Osteoblast (primary cell): ENCODE data around the gene ZNF22. TPM values are rescaled to one million over a fixed set of nuclear protein-coding genes. Genes with fewer than 3 reads are reported as not detected.

Experiments
- DNase-seq: peaks from one replicate; pipeline ENCODE4 v3.0.0; 2011; ENCODE audit warnings: low spot score, mixed read lengths; ENCODE audit not compliant: insufficient read length; ENCODE audit errors: missing footprints
- H2AFZ ChIP-seq: 2 replicates; pipeline ENCODE4 v1.6.0; 2011; ENCODE audit warnings: mild to moderate bottlenecking, low read length
- H3K27ac ChIP-seq: 2 replicates; pipeline ENCODE4 v1.5.1; 2011; ENCODE audit warnings: mild to moderate bottlenecking, low read depth, low read length, moderate library complexity
- H3K27me3 ChIP-seq: 2 replicates; pipeline ENCODE4 v1.6.0; 2012; ENCODE audit warnings: mild to moderate bottlenecking, control low read depth, inconsistent platforms, low read length, moderate library complexity; ENCODE audit not compliant: insufficient read depth
- H3K36me3 ChIP-seq: 2 replicates; pipeline ENCODE4 v1.5.1; 2011; ENCODE audit warnings: mild to moderate bottlenecking, low read length, control low read depth, moderate library complexity; ENCODE audit not compliant: insufficient read depth
- H3K4me1 ChIP-seq: 2 replicates; pipeline ENCODE4 v1.5.1; 2011; ENCODE audit warnings: mild to moderate bottlenecking, low read length, control low read depth, moderate library complexity; ENCODE audit not compliant: insufficient read depth
- H3K4me2 ChIP-seq: 2 replicates; pipeline ENCODE4 v1.6.0; 2011; ENCODE audit warnings: mild to moderate bottlenecking, low read length; ENCODE audit not compliant: insufficient read depth
- H3K4me3 ChIP-seq: fragments of 200-600 bp; sonication (generic); 3 replicates; pipeline ENCODE4 v1.5.1; 2012; ENCODE audit warnings: mild to moderate bottlenecking, low read length, inconsistent platforms; ENCODE audit not compliant: insufficient read depth
- H3K79me2 ChIP-seq: 2 replicates; pipeline ENCODE4 v1.6.0; 2012; ENCODE audit warnings: mild to moderate bottlenecking, low read length, control low read depth, inconsistent platforms; ENCODE audit not compliant: insufficient read depth
- H3K9me3 ChIP-seq: 2 replicates; pipeline ENCODE4 v1.5.1; 2011; ENCODE audit warnings: low read depth, low read length, control low read depth
- H4K20me1 ChIP-seq: 2 replicates; pipeline ENCODE4 v1.6.0; 2012; ENCODE audit warnings: mild to moderate bottlenecking, low read length, control low read depth; ENCODE audit not compliant: insufficient read depth
- CTCF ChIP-seq: IDR thresholded peaks from 2 replicates; pipeline ENCODE4 v1.5.1; 2011; ENCODE audit warnings: mild to moderate bottlenecking, low read depth, low read length, moderate library complexity; ENCODE audit errors: extremely low read depth
- total RNA-seq: library from RNA; depleted of rRNA; stranded (reverse); fragments of >200 nt; gene quantifications from 2 replicates; pipeline ENCODE4 v1.2.3, GENCODE V29; 2012

ZNF22 gene
- total RNA-seq, 1 donor, result 13.8 TPM

DNA sequence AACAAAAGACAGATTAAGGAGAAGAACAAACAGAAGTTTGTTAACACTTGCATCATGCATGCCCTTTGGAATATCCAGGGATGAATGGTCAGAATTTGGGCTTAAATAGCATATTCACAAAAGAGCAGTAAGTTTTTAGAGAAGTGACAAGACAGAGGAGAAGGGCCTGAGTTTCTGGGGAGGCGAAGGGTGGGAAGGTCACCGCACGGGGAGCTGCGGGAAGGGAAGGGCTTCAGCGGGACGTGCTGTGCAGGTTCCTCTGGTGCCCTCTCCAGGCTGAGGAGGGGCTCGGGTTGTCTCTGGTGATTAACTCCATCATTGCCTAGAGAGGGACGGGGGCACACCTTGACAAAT is 10.4 kb upstream of the ZNF22 start:
- Histone ChIP-seq H3K9me3 (no peaks in the 10 kb centered on the region), H2AFZ (no peak overlapping the region), H3K36me3 (no peaks in the 10 kb centered on the region), H3K79me2 (no peaks in the 10 kb centered on the region), H4K20me1 (no peaks in the 10 kb centered on the region), H3K4me1 (peaks cover 12% of the 10 kb centered on the region), H3K27me3 (no peaks in the 10 kb centered on the region), H3K27ac (no peak overlapping the region), H3K4me2 (no peak overlapping the region), H3K4me3 (no peak overlapping the region)
- TF ChIP-seq CTCF, result no peak
- no peak for DNase-seq

GRCh38 chr10:44990965-44991364 is 9.8 kb upstream of the ZNF22 start:
- no peaks in the 10 kb centered on the region for H3K79me2 ChIP-seq
- no peak overlapping the region for H3K4me3 ChIP-seq
- no peaks in the 10 kb centered on the region for H3K27me3 ChIP-seq
- TF ChIP-seq CTCF, result no peak
- no peaks in the 10 kb centered on the region for H4K20me1 ChIP-seq
- no peak for DNase-seq
- peaks cover 15% of the 10 kb centered on the region for H3K4me1 ChIP-seq
- no peaks in the 10 kb centered on the region for H3K9me3 ChIP-seq
- H3K36me3 ChIP-seq, result no peaks in the 10 kb centered on the region
- H2AFZ ChIP-seq, result no peak overlapping the region
- H3K4me2 ChIP-seq, result no peak overlapping the region
- H3K27ac ChIP-seq, result no peak overlapping the region

DNA sequence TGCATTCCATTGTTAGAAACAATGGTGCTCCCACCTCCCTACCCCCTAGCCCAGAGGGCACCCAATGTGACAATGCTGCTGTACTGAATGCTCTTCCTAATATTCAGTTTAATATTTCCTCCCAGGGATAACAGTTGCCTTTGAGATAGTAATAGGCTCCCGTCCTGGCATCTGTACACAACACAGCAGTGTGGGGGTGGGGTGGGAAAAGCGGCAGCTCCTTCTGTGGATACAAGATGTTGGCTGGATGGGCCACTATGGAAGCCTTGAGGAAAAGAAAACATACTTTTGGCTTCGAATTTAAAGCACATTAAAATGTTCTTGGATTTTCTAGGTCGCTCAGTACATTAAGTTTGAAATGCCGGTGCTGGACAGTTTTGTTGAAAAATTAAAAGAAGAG is 9.2 kb upstream of the ZNF22 start:
- Histone ChIP-seq H3K9me3 (no peaks in the 10 kb centered on the region), H3K27ac (no peak overlapping the region), H3K36me3 (no peaks in the 10 kb centered on the region), H3K79me2 (no peaks in the 10 kb centered on the region), H3K4me2 (no peak overlapping the region), H3K4me3 (no peak overlapping the region), H4K20me1 (no peaks in the 10 kb centered on the region), H2AFZ (no peak overlapping the region), H3K27me3 (no peaks in the 10 kb centered on the region), H3K4me1 (peaks cover 21% of the 10 kb centered on the region)
- DNase-seq, result no peak
- TF ChIP-seq CTCF, result no peak

GRCh38 chr10:44992070-44992731 is 8.5 kb upstream of the ZNF22 start:
- no peaks in the 10 kb centered on the region for H3K36me3 ChIP-seq
- no peak overlapping the region for H3K4me3 ChIP-seq
- H2AFZ ChIP-seq, result no peak overlapping the region
- H3K27me3 ChIP-seq, result no peaks in the 10 kb centered on the region
- H3K4me1 ChIP-seq, result peaks cover 27% of the 10 kb centered on the region
- no peaks in the 10 kb centered on the region for H4K20me1 ChIP-seq
- no peaks in the 10 kb centered on the region for H3K79me2 ChIP-seq
- TF ChIP-seq CTCF, result no peak
- H3K27ac ChIP-seq, result no peak overlapping the region
- H3K9me3 ChIP-seq, result no peaks in the 10 kb centered on the region
- no peak for DNase-seq
- H3K4me2 ChIP-seq, result no peak overlapping the region
